Stimulated activated CD4-positive, alpha-beta T cell treated with anti-CD3 and anti-CD28 coated beads, TNF-alpha, amount 100 ng/mL, for 4 hours (primary cell): Measurements from ENCODE around the gene MRPL44.
A peak's percentile ranks its signal among the peaks of the same experiment; 100 is the strongest.
"Not testable (repeated sequence)": the region's sequence is repeated elsewhere in the genome, so short reads cannot be mapped to it uniquely, and the experiment has no call there.

Source experiments
- DNase-seq, 3 experiments: peaks; one replicate each; pipeline ENCODE4 v3.0.0-alpha.2; 2020; ENCODE audit warnings: low read depth in 3 of 3

MRPL44 gene

DNA sequence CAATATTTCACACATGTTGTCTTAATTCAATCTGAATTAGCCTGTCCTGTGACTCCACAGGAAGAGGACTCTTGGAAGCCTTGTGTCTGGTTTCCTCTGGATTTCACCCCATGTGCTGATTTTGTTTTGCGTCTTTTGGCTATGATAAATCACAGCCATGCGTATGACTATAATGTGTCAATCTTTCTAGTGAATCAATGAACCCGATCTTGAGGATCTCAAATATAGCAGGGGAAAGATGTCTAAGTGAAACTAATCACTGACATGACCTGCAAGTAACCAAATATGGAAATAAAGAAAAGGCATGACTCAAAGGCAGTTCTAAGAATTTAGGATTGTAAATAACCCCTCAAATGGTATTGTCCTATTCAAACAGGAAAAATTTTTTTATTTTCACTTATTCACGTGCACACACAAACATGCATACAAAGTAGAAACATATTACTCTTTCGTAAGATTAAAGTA is 20.4 kb upstream of the MRPL44 start:
- DNase-seq, result no peak

GRCh38 chr2:223937535-223937934 is 19.7 kb upstream of the MRPL44 start:
- DNase-seq, result no peak

DNA sequence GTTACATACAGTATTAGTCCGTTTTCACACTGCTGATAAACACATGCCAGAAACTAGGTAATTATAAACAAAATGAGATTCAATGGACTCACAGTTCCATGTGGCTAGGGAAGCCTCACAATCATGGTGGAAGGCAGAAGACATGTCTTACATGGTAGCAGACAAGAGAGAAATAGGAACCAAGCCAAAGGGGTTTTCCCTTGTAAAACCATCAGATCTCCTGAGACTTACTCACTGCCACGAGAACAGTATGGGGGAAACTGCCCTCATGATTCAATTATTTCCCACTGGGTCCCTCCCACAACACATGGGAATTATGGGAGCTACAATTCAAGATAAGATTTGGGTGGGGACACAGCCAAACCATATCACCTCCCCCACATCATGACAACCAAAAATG is 17.8 kb upstream of the MRPL44 start:
- not testable (repeated sequence) for DNase-seq

DNA sequence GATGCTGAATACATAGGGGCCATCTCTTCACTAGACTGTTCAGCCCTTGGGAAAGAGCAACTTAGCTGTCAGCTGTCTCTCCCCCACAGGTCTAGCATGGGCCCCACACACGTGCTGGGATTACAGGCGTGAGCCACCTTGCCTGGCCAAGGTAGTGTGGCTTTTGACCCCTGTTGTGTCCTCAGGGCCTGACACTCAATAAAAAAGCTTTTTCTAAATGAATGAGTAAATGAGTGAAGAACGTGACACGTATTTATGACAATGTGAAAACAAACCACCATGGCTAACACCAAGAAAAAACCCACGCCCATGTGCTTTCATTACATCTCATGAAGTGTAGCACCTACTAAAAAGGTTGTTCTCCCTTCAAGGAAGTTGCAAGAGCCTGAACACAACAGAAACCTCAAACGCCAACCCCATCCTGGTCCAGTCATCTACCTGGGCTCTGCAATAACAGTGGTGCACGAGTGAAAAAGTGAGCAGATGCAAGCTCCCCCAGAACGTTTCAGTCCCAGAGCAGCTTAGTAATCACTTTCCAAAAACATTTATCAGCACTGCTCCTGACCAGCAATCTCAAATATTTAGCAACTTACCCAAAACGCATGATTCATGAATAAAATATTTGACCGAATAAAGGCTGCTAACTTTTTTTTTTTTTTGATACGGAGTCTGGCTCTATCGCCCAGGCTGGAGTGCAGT is 15.5 kb upstream of the MRPL44 start:
- peak in 2 of 3 experiments; percentile 28 to 31 for DNase-seq

DNA sequence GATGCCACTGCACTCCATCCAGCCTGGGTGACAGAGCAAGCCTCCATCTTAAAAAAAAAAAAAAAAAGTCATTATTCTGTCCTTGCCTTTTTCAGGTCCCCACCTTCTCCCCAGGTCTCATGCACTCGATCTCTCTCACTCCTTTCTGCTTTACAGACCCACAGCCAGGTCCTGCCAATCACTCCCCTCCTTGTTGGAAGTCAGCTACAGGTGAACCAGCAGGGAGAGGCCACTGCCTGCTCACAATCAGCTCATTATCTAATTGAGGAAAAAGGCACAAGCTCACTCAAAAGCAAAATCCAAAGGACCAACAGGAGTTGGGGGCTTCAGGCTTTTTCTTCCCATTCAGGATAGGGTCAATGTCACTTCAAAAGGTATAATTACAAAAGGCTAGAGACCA is 14.1 kb upstream of the MRPL44 start:
- no peak for DNase-seq

- DNase-seq, result no peak
Measured at GRCh38 chr2:223943561-223944008, 13.7 kb upstream of the MRPL44 start.

DNA sequence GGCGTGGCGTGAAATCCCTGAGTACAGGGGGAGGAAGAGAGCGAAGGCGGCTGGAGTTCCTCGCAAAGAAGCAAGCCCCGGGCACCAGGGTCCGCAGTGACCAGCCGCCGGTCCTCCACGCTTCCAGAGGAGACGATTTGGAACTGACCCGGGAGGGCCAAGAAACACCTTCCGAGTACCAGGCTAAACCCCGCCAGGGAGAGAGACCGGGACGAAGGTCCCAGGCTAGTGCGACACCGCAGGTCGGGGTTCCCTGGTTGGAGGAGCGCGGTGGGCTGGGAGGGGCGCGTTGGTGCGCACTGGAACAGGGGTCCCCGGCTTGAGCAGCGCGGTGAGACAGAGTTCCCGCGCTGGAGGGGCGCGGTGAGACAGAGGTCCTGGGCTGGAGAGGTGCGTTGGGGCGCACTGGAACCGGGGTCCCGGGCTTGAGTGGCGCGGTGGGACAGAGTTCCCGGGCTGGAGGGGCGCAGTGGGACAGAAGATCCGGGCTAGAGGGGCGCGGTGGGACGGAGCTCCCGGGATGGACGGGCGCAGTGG is 13.0 kb upstream of the MRPL44 start:
- DNase-seq, result no peak

GRCh38 chr2:223944703-223945531 is 12.3 kb upstream of the MRPL44 start, which contains the start of gene WDFY1:
TSS of gene WDFY1 (minus strand) at chr2:223945335. CDS start at chr2:223945284, 51 bp downstream.
- peak; percentile 59 to 63 (median 62) for DNase-seq

DNA sequence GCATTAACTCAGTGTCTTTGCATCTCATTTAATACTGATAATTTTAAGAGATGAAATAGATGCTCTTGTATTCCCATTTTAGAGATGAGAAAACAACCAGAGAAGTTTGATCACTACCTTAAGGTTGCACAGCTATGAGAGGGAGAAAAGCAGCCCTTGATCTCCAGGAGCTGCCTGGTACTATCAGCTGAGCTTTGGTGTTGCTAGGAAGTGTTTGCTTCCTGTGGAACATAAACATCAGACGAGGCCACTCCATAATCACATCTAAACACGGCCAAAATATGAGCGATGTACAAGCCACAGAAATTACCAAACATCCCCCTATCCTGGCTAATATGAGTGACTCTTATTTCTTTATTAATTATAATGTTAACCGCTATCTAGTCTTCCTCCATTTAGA is 11.5 kb upstream of the MRPL44 start:
- DNase-seq, result no peak

- DNase-seq, result no peak
Measured at GRCh38 chr2:223947711-223948205, 9.5 kb upstream of the MRPL44 start.

GRCh38 chr2:223949241-223949840 is 7.9 kb upstream of the MRPL44 start:
- DNase-seq, result no peak

GRCh38 chr2:223950448-223951347 is 6.6 kb upstream of the MRPL44 start:
- DNase-seq, result no peak

GRCh38 chr2:223952280-223952968 is 4.8 kb upstream of the MRPL44 start:
- DNase-seq, result no peak

DNA sequence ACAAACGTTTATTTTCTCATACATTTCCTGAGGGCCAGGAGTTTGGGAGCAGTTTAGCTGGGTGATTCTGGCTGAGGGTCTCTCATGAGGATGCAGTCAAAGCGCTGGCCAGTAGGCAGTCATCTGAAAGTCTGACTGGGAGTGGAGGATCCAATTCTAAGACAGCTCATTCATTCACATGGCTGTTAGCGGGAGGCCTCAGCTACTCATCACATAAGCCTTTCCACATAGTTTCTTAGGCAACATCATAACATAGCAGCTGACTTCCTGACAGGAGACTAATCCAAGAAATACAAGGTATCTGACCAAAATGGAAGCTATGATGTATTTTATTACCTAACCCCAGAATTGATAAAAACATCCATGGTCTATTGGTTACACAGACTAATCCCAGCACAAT is 2.9 kb upstream of the MRPL44 start:
- DNase-seq, result no peak

- no peak for DNase-seq
Measured at GRCh38 chr2:223956300-223956699, 963 bp upstream of the MRPL44 start.

DNA sequence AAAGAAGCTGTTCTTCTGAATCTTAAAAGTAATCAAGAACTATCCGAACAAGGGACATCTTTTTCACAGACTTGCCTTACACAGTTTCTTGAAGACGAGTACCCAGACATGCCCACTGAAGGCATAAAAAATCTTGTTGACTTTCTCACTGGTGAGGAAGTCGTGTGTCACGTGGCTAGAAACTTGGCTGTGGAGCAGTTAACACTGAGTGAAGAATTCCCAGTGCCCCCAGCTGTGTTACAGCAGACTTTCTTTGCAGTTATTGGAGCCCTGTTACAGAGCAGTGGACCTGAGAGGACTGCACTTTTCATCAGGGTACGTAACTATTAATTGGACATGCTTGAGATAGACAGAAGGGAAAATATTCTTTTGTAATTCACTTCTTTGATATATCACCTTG is 2.4 kb downstream of the MRPL44 start:
- DNase-seq, result no peak

- DNase-seq, result no peak
Measured at GRCh38 chr2:223967981-223968380, 10.7 kb downstream of the MRPL44 start.

GRCh38 chr2:223969315-223969714 is 12.1 kb downstream of the MRPL44 start:
- DNase-seq, result no peak

DNA sequence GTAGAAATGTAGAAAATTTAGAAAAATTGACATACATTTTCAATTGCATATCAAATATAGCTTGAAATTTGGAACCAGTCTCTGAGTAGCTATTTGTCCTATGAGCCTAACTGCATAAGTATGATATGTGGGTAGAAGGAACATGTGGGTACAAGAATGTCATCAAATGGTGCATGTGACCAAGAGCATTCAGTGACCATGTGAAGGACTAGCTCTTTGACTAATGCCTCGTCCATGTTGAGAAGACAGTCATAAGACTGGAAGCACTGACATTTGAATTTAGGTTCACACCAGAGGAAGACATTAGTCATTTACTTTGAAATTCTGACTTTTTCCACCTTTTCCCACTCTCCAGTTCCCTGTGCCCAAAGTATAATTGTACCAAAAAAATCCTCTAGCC is 12.6 kb downstream of the MRPL44 start:
- DNase-seq, result no peak
